Heart left ventricle (tissue), 13 donors: ENCODE measurements around the gene RCC2.

Experiments used
- CTCF ChIP-seq, 12 donors: fragments of 200-600 bp; sonication (generic) in 4 of 12; IDR thresholded peaks; one replicate each; pipeline versions ENCODE4 v1.5.0 to v1.8.0; 2018 to 2022; ENCODE audit warnings: antibody characterized with exemption in 12 of 12, mild to moderate bottlenecking in 5 of 12
- POLR2A ChIP-seq, 2 donors: fragments of 450-650 bp; IDR thresholded peaks; one replicate each; pipeline ENCODE4 v1.6.1; 2017; ENCODE audit warnings: antibody characterized with exemption in 2 of 2, mild to moderate bottlenecking in 2 of 2, moderate library complexity in 2 of 2
- donor health status: ischemic (EF 13 %, LVEDD 7.1; RV severe dilation, severe dysfunction).
- donor health status: DM: no; HTN: yes; CAD: no.
- donor health status: DM: no; HTN: no; CAD: no.
- donor health status: ischemic (EF 25% LVEDD 6.9; RV normal size, moderate dysfunction).
- donor health status: ischemic (EF 25% LVEDD 5.7; RV mildly dilated, moderate dysfunction).
- donor health status: ischemic (EF 35%, LVEDD 5.7; RV mildly dilated, moderate dysfunction).
- donor health status: nonischemic (EF 11% LVEDD 7.7; RV severe dilation, severe dysfunction).
- donor health status: DM: yes; HTN: yes; CAD: no.
- donor health status: PGD.
- donor health status: ischemic (EF 29% LVEDD 5.4; RV normal size, mild dysfunction).
- donor health status: nonischemic (EF 23%, LVEDD 6.1; RV moderate dilation, normal function).

GRCh38 chr1:17422461-17422860, 17.0 kb downstream of the RCC2 start:
- TF ChIP-seq CTCF (IDR thresholded peaks at IDR 0.05) (no peak), POLR2A (IDR thresholded peaks at IDR 0.05) (no peak)
